Astrocyte of the hippocampus (primary cell): Measurements from ENCODE around the gene HACD1.
"Not testable (repeated sequence)": the region's sequence is repeated elsewhere in the genome, so short reads cannot be mapped to it uniquely, and the experiment has no call there.

Experiments used
- DNase-seq: peaks from one replicate; pipeline ENCODE4 v3.0.0; 2011; ENCODE audit warnings: low read depth, low spot score

Gene HACD1

GRCh38 chr10:17643339-17643754 is 26.2 kb upstream of the HACD1 start:
- DNase-seq = peak; percentile 92

- DNase-seq = no peak
Observed at GRCh38 chr10:17640331-17640816, 23.2 kb upstream of the HACD1 start.

GRCh38 chr10:17637869-17638268 is 20.7 kb upstream of the HACD1 start:
- DNase-seq = no peak

- DNase-seq = no peak
Observed at GRCh38 chr10:17633353-17633752, 16.2 kb upstream of the HACD1 start.

GRCh38 chr10:17632590-17632989 is 15.4 kb upstream of the HACD1 start:
- not testable (repeated sequence) for DNase-seq

GRCh38 chr10:17626656-17627055 is 9.5 kb upstream of the HACD1 start:
- DNase-seq = no peak

- no peak for DNase-seq
Observed at GRCh38 chr10:17624996-17625395, 7.8 kb upstream of the HACD1 start.

- DNase-seq = no peak
Observed at GRCh38 chr10:17622061-17622460, 4.9 kb upstream of the HACD1 start.

- DNase-seq = peak; percentile 86
Observed at GRCh38 chr10:17616403-17617030, 657 bp downstream of the HACD1 start.

- no peak for DNase-seq
Observed at GRCh38 chr10:17609523-17610079, 7.6 kb downstream of the HACD1 start.

GRCh38 chr10:17607603-17608332 is 9.4 kb downstream of the HACD1 start:
- peak; percentile 70 for DNase-seq

- no peak for DNase-seq
Observed at GRCh38 chr10:17607060-17607459, 10.1 kb downstream of the HACD1 start.

- no peak for DNase-seq
Observed at GRCh38 chr10:17606547-17607040, 10.6 kb downstream of the HACD1 start.

- DNase-seq = peak; percentile 10
Observed at GRCh38 chr10:17605936-17606335, 11.2 kb downstream of the HACD1 start.

GRCh38 chr10:17599089-17599488 is 18.1 kb downstream of the HACD1 start:
- DNase-seq = peak; percentile 51

- no peak for DNase-seq
Observed at GRCh38 chr10:17597386-17597785, 19.8 kb downstream of the HACD1 start.

- DNase-seq = no peak
Observed at GRCh38 chr10:17590969-17591645, 26.1 kb downstream of the HACD1 start.

- not testable (repeated sequence) for DNase-seq
Observed at GRCh38 chr10:17589316-17589715, 27.9 kb downstream of the HACD1 start.

- no peak for DNase-seq
Observed at GRCh38 chr10:17588420-17588819, 28.8 kb downstream of the HACD1 start.

- DNase-seq = not testable (repeated sequence)
Observed at GRCh38 chr10:17587321-17587720, 29.9 kb downstream of the HACD1 start.

- no peak for DNase-seq
Observed at GRCh38 chr10:17586821-17587234, 30.3 kb downstream of the HACD1 start.

GRCh38 chr10:17585016-17585415 is 32.2 kb downstream of the HACD1 start:
- no peak for DNase-seq
